Esophagus squamous epithelium (tissue), 5 donors: Measurements from ENCODE around the gene ALDH1A3. TPM values are rescaled to one million over a fixed set of nuclear protein-coding genes. Genes with fewer than 3 reads are reported as not detected.

Experiments
- DNase-seq: peaks from one replicate; lab custom pipeline; 2025; lab: John Stamatoyannopoulos, UW
- H3K27ac ChIP-seq, 4 donors: fragments of 200-600 bp; sonication (generic); one replicate each; pipeline ENCODE4 v1.5.1; 2016 to 2019; ENCODE audit warnings: mild to moderate bottlenecking in 1 of 4
- H3K27me3 ChIP-seq, 4 donors: fragments of 200-600 bp; sonication (generic); 1 replicate in 3 of 4; 2 replicates in 1 of 4; pipeline versions ENCODE4 v1.5.1 to v1.6.0; 2017 to 2021; ENCODE audit warnings: antibody characterized with exemption in 1 of 4
- H3K36me3 ChIP-seq, 3 donors: fragments of 200-600 bp; sonication (generic); one replicate each; pipeline ENCODE4 v1.5.1; 2016 to 2019
- H3K4me1 ChIP-seq, 3 donors: fragments of 200-600 bp; sonication (generic); one replicate each; pipeline ENCODE4 v1.5.1; 2017 to 2019
- H3K4me3 ChIP-seq, 4 donors: fragments of 200-600 bp; sonication (generic); 1 replicate in 3 of 4; 2 replicates in 1 of 4; pipeline ENCODE4 v1.5.1; 2016 to 2019; ENCODE audit warnings: mild to moderate bottlenecking in 2 of 4, moderate library complexity in 1 of 4
- H3K9me3 ChIP-seq, 3 donors: fragments of 200-600 bp; sonication (generic); one replicate each; pipeline ENCODE4 v1.5.1; 2016 to 2019
- CTCF ChIP-seq, 6 experiments: fragments of 450-650 bp in 4 of 6; fragments of 200-600 bp in 2 of 6; sonication (generic) in 2 of 6; IDR thresholded peaks; one replicate each; pipeline ENCODE4 v1.5.1; 2016 to 2019; ENCODE audit warnings: antibody characterized with exemption in 6 of 6, mild to moderate bottlenecking in 4 of 6, moderate library complexity in 4 of 6
- POLR2A ChIP-seq, 4 donors: fragments of 450-650 bp; IDR thresholded peaks; one replicate each; pipeline ENCODE4 v1.6.1; 2017; ENCODE audit warnings: antibody characterized with exemption in 4 of 4, mild to moderate bottlenecking in 4 of 4, moderate library complexity in 3 of 4
- WGBS, 2 donors: methylation state at CpG; one replicate each; pipeline ENCODE4 v1.1.5; 2018; 5-methylcytosine and 5-hydroxymethylcytosine counted together
- intact Hi-C: fragments of 100-400 bp; cut with DNase I; formaldehyde crosslinking; loops from one replicate; pipeline ENCODE4 v1.15.0; 2022
- total RNA-seq, 4 donors: library from RNA; depleted of rRNA; stranded (reverse); fragments of >200 nt; gene quantifications; one replicate each; pipeline ENCODE4 v1.1.0, GENCODE V29; 2016
- donor health status: DM: yes; HTN: yes; CAD: no.

The ALDH1A3 gene
- total RNA-seq, 4 donors from 2014 or later = 31.9 to 63.0 (median 38.1) TPM

GRCh38 chr15:100889385-100890050 is 9.9 kb downstream of the ALDH1A3 start:
- Histone ChIP-seq H3K4me3 (peak overlapping the region in 1 of 4 donors; percentile 12), H3K9me3 (no peaks in the 10 kb centered on the region), H3K27ac (peak overlapping the region; percentile 59 to 82 (median 65)), H3K4me1 (peaks cover 4 to 28% (median 5%) of the 10 kb centered on the region in 3 donors), H3K27me3 (peaks cover 0 to 23% (median 0%) of the 10 kb centered on the region in 4 donors), H3K36me3 (peaks cover 0 to 5% (median 0%) of the 10 kb centered on the region in 3 donors)
- TF ChIP-seq CTCF (IDR thresholded peaks at IDR 0.05) (no peak), POLR2A (IDR thresholded peaks at IDR 0.05) (no peak)
- intact Hi-C loops = no loop called here
- WGBS, 2 donors = 40 to 41% methylated on average over 14 to 20 of the region's 20 CpGs
- DNase-seq = no peak

- no peak for DNase-seq
- TF ChIP-seq CTCF (IDR thresholded peaks at IDR 0.05) (no peak), POLR2A (IDR thresholded peaks at IDR 0.05) (no peak)
- 77% methylated on average over 10 of the region's 10 CpGs for WGBS, 2 donors
- Histone ChIP-seq H3K9me3 (no peaks in the 10 kb centered on the region), H3K27me3 (peaks cover 0 to 23% (median 0%) of the 10 kb centered on the region in 4 donors), H3K36me3 (peaks cover 0 to 5% (median 0%) of the 10 kb centered on the region in 3 donors), H3K4me3 (no peak overlapping the region), H3K27ac (peak overlapping the region; percentile 59 to 82 (median 65)), H3K4me1 (peaks cover 4 to 28% (median 5%) of the 10 kb centered on the region in 3 donors)
- intact Hi-C loops = no loop called here
Observed at GRCh38 chr15:100890051-100890720, 10.6 kb downstream of the ALDH1A3 start.

- WGBS, 2 donors = 84% methylated on average over 6 of the region's 6 CpGs; no CpG with 5 or more reads in 1 of the 2 donors
- Histone ChIP-seq H3K27ac (peak overlapping the region in 2 of 4 donors; percentile 2 to 65), H3K4me3 (no peak overlapping the region), H3K27me3 (peaks cover 0 to 20% (median 0%) of the 10 kb centered on the region in 4 donors), H3K9me3 (no peaks in the 10 kb centered on the region), H3K36me3 (peaks cover 0 to 5% (median 0%) of the 10 kb centered on the region in 3 donors), H3K4me1 (peaks cover 4 to 28% (median 5%) of the 10 kb centered on the region in 3 donors)
- intact Hi-C loops = no loop called here
- DNase-seq = no peak
- TF ChIP-seq CTCF (IDR thresholded peaks at IDR 0.05) (no peak), POLR2A (IDR thresholded peaks at IDR 0.05) (no peak)
Observed at GRCh38 chr15:100890850-100891249, 11.2 kb downstream of the ALDH1A3 start.

- Histone ChIP-seq H3K4me1 (peaks cover 4 to 28% (median 5%) of the 10 kb centered on the region in 3 donors), H3K27me3 (peaks cover 0 to 14% (median 0%) of the 10 kb centered on the region in 4 donors), H3K27ac (no peak overlapping the region), H3K9me3 (no peaks in the 10 kb centered on the region), H3K36me3 (peaks cover 0 to 5% (median 0%) of the 10 kb centered on the region in 3 donors), H3K4me3 (no peak overlapping the region)
- intact Hi-C loops = no loop called here
- 68 to 100% methylated on average over 8 to 19 of the region's 21 CpGs for whole genome bisulfite sequencing, 2 donors
- TF ChIP-seq CTCF (IDR thresholded peaks at IDR 0.05) = no peak
- no peak for TF ChIP-seq POLR2A (IDR thresholded peaks at IDR 0.05)
- no peak for DNase-seq
Observed at GRCh38 chr15:100891307-100892012, 11.8 kb downstream of the ALDH1A3 start.
